Body of pancreas (tissue), 4 donors: Measurements from ENCODE around the gene DNAH3. TPM values are rescaled to one million over a fixed set of nuclear protein-coding genes. Genes with fewer than 3 reads are reported as not detected.
A peak's percentile ranks its signal among the peaks of the same experiment; 100 is the strongest.
"Not testable (repeated sequence)": the region's sequence is repeated elsewhere in the genome, so short reads cannot be mapped to it uniquely, and the experiment has no call there.

Experiments
- ATAC-seq: fragments of 150-250 bp; one replicate; pipeline ENCODE4 v1.9.1; 2016
- DNase-seq, 4 donors: peaks; one replicate each; pipeline ENCODE4 v3.0.0-alpha.2; 2019
- H3K27ac ChIP-seq, 4 donors: fragments of 200-600 bp; sonication (generic); 1 replicate in 3 of 4; 2 replicates in 1 of 4; pipeline versions ENCODE4 v1.5.1 to v1.6.1; 2016 to 2019; ENCODE audit warnings: mild to moderate bottlenecking in 1 of 4, mixed read lengths in 1 of 4, moderate library complexity in 1 of 4
- H3K27me3 ChIP-seq, 2 donors: fragments of 200-600 bp; sonication (generic); one replicate each; pipeline ENCODE4 v1.6.0; 2016; ENCODE audit warnings: mild to moderate bottlenecking in 1 of 2
- H3K36me3 ChIP-seq, 2 donors: fragments of 200-600 bp; sonication (generic); replicated peaks in 1 of 2; 2 replicates each; pipeline ENCODE4 v1.5.1; 2016; ENCODE audit warnings: low read depth in 2 of 2; ENCODE audit not compliant: insufficient read depth in 1 of 2
- H3K4me1 ChIP-seq: fragments of 200-600 bp; sonication (generic); one replicate; pipeline ENCODE4 v1.6.0; 2016
- H3K4me3 ChIP-seq, 2 donors: fragments of 200-600 bp; sonication (generic); 1 replicate in 1 of 2; 2 replicates in 1 of 2; pipeline ENCODE4 v1.5.1; 2016 to 2019
- H3K9me3 ChIP-seq, 3 donors: fragments of 200-600 bp; sonication (generic); 1 replicate in 2 of 3; 2 replicates in 1 of 3; pipeline ENCODE4 v1.5.1; 2016
- CTCF ChIP-seq, 7 experiments: fragments of 450-650 bp in 4 of 7; fragments of 200-600 bp in 3 of 7; sonication (generic) in 3 of 7; IDR thresholded peaks; one replicate each; pipeline ENCODE4 v1.5.1; 2016 to 2019; ENCODE audit warnings: antibody characterized with exemption in 7 of 7
- POLR2A ChIP-seq, 3 donors: fragments of 450-650 bp; IDR thresholded peaks; one replicate each; pipeline ENCODE4 v1.6.1; 2016; ENCODE audit warnings: antibody characterized with exemption in 3 of 3, mild to moderate bottlenecking in 2 of 3
- WGBS, 2 donors: methylation state at CpG; one replicate each; pipeline ENCODE4 v1.1.5; 2017; 5-methylcytosine and 5-hydroxymethylcytosine counted together
- intact Hi-C: fragments of 100-400 bp; cut with DNase I; formaldehyde crosslinking; loops from one replicate; pipeline ENCODE4 v1.15.1; 2023
- total RNA-seq, 2 donors: library from RNA; depleted of rRNA; stranded (reverse); fragments of >200 nt; gene quantifications; one replicate each; pipeline ENCODE4 v1.1.0, GENCODE V29; 2016

DNAH3 gene
- total RNA-seq, 2 donors from 2014 or later = not detected

- no peaks in the 10 kb centered on the region for H3K9me3 ChIP-seq
- 83 to 85% methylated on average over 5 of the region's 5 CpGs for WGBS, 2 donors
- no peak for TF ChIP-seq CTCF (IDR thresholded peaks at IDR 0.05)
- no peak for TF ChIP-seq POLR2A (IDR thresholded peaks at IDR 0.05)
- DNase-seq (no peak), ATAC-seq (no peak)
- no peaks in the 10 kb centered on the region for H3K4me1 ChIP-seq
- no peaks in the 10 kb centered on the region for H3K36me3 ChIP-seq
- intact Hi-C loops = no loop called here
- no peak overlapping the region for H3K4me3 ChIP-seq
- no peak overlapping the region for H3K27ac ChIP-seq
- H3K27me3 ChIP-seq = no peaks in the 10 kb centered on the region
These were observed 140.8 kb downstream of the DNAH3 start for GRCh38 chr16:21009815-21010214.

- Histone ChIP-seq H3K4me3 (no peak overlapping the region), H3K27ac (no peak overlapping the region), H3K36me3 (no peaks in the 10 kb centered on the region), H3K9me3 (no peaks in the 10 kb centered on the region), H3K4me1 (no peaks in the 10 kb centered on the region), H3K27me3 (no peaks in the 10 kb centered on the region)
- 38 to 44% methylated on average over 1 of the region's 1 CpG for WGBS, 2 donors
- TF ChIP-seq POLR2A (IDR thresholded peaks at IDR 0.05) (no peak), CTCF (IDR thresholded peaks at IDR 0.05) (no peak)
- DNase-seq (no peak), ATAC-seq (no peak)
- intact Hi-C loops = no loop called here
These were observed 145.6 kb downstream of the DNAH3 start for GRCh38 chr16:21005008-21005407.

- Histone ChIP-seq H3K27ac (no peak overlapping the region), H3K36me3 (no peaks in the 10 kb centered on the region), H3K9me3 (no peaks in the 10 kb centered on the region), H3K27me3 (no peaks in the 10 kb centered on the region), H3K4me3 (no peak overlapping the region), H3K4me1 (no peaks in the 10 kb centered on the region)
- 19 to 24% methylated on average over 3 of the region's 3 CpGs for WGBS, 2 donors
- TF ChIP-seq POLR2A (IDR thresholded peaks at IDR 0.05) (no peak), CTCF (IDR thresholded peaks at IDR 0.05) (peak in 5 of 7 experiments; percentile 9 to 39 (median 35))
- ATAC-seq = no peak
- DNase-seq = peak; percentile 12 to 41 (median 19)
- intact Hi-C loops = no loop called here
These were observed 149.4 kb downstream of the DNAH3 start for GRCh38 chr16:21001262-21001661.

GRCh38 chr16:20997147-20997546 lies 153.5 kb downstream of the DNAH3 start:
- intact Hi-C loops = no loop called here
- H3K27ac ChIP-seq = no peak overlapping the region
- TF ChIP-seq POLR2A (IDR thresholded peaks at IDR 0.05) (no peak), CTCF (IDR thresholded peaks at IDR 0.05) (no peak)
- no peak for ATAC-seq
- H3K4me3 ChIP-seq = no peak overlapping the region
- no peaks in the 10 kb centered on the region for H3K9me3 ChIP-seq
- 77 to 89% methylated on average over 5 of the region's 5 CpGs for WGBS, 2 donors
- no peaks in the 10 kb centered on the region for H3K4me1 ChIP-seq
- H3K36me3 ChIP-seq = no peaks in the 10 kb centered on the region
- H3K27me3 ChIP-seq = no peaks in the 10 kb centered on the region
- no peak for DNase-seq

- Histone ChIP-seq H3K4me1 (no peaks in the 10 kb centered on the region), H3K27ac (no peak overlapping the region), H3K27me3 (no peaks in the 10 kb centered on the region), H3K4me3 (no peak overlapping the region), H3K9me3 (no peaks in the 10 kb centered on the region), H3K36me3 (no peaks in the 10 kb centered on the region)
- ATAC-seq (no peak), DNase-seq (no peak)
- TF ChIP-seq CTCF (IDR thresholded peaks at IDR 0.05) (no peak), POLR2A (IDR thresholded peaks at IDR 0.05) (no peak)
- WGBS, 2 donors = 46 to 68% methylated on average over 4 of the region's 4 CpGs
- intact Hi-C loops = no loop called here
These were observed 154.9 kb downstream of the DNAH3 start for GRCh38 chr16:20995711-20996110.

- H3K27ac ChIP-seq, H3K9me3 ChIP-seq, H3K36me3 ChIP-seq, DNase-seq, H3K4me1 ChIP-seq, H3K4me3 ChIP-seq, intact Hi-C loops, ATAC-seq, H3K27me3 ChIP-seq: not testable (repeated sequence)
- WGBS, 2 donors = 85 to 95% methylated on average over 4 to 22 of the region's 38 CpGs
These were observed 161.1 kb downstream of the DNAH3 start for GRCh38 chr16:20989496-20990070.
